Activated naive CD4-positive, alpha-beta T cell treated with anti-CD3 and anti-CD28 coated beads, Interleukin-2, amount 10 ng/mL, durations not matched to agents 7 days and 5 days (primary cell): ENCODE data around the gene FAM32A.

ENCODE experiments used
- CTCF ChIA-PET: fragments of 350-600 bp; sonication (Branson Sonifier 250); formaldehyde crosslinking; loops from one replicate; lab custom pipeline; 2021; ENCODE audit warnings: antibody characterized with exemption; lab: Charles Lee
- DNase-seq: peaks from one replicate; pipeline ENCODE4 v3.0.0-alpha.2; 2020
- H3K27ac Mint-ChIP-seq: one replicate; pipeline ENCODE4 v1.8.0; 2021; ENCODE audit warnings: mild to moderate bottlenecking, moderate library complexity, mixed read lengths
- H3K27me3 Mint-ChIP-seq: one replicate; pipeline ENCODE4 v1.8.0; 2021; ENCODE audit warnings: mild to moderate bottlenecking, mixed read lengths
- H3K36me3 Mint-ChIP-seq: one replicate; pipeline ENCODE4 v1.8.0; 2021; ENCODE audit warnings: mixed read lengths
- H3K4me1 Mint-ChIP-seq: one replicate; pipeline ENCODE4 v1.8.0; 2021; ENCODE audit warnings: mixed read lengths
- H3K4me3 Mint-ChIP-seq: one replicate; pipeline ENCODE4 v1.8.0; 2021; ENCODE audit warnings: mild to moderate bottlenecking, moderate library complexity, mixed read lengths
- H3K9me3 Mint-ChIP-seq: one replicate; pipeline ENCODE4 v1.8.0; 2021; ENCODE audit warnings: mixed read lengths

FAM32A gene

GRCh38 chr19:16227837-16228636 is 42.8 kb downstream of the FAM32A start:
- H3K27me3 Mint-ChIP-seq = no peaks in the 10 kb centered on the region
- DNase-seq = no peak
- CTCF ChIA-PET = no interaction called here
- no peak overlapping the region for H3K4me3 Mint-ChIP-seq
- no peak overlapping the region for H3K27ac Mint-ChIP-seq
- no peaks in the 10 kb centered on the region for H3K9me3 Mint-ChIP-seq
- no peaks in the 10 kb centered on the region for H3K4me1 Mint-ChIP-seq
- peaks cover 45% of the 10 kb centered on the region for H3K36me3 Mint-ChIP-seq

- Mint-ChIP-seq H3K27ac (no peak overlapping the region), H3K36me3 (peaks cover 41% of the 10 kb centered on the region), H3K4me3 (no peak overlapping the region), H3K9me3 (no peaks in the 10 kb centered on the region), H3K27me3 (no peaks in the 10 kb centered on the region), H3K4me1 (no peaks in the 10 kb centered on the region)
- CTCF ChIA-PET = no interaction called here
- DNase-seq = no peak
Measured at GRCh38 chr19:16228637-16229321, 43.6 kb downstream of the FAM32A start.

- Mint-ChIP-seq H3K27ac (no peak overlapping the region), H3K4me1 (no peaks in the 10 kb centered on the region), H3K36me3 (peaks cover 39% of the 10 kb centered on the region), H3K27me3 (no peaks in the 10 kb centered on the region), H3K9me3 (no peaks in the 10 kb centered on the region), H3K4me3 (no peak overlapping the region)
- no peak for DNase-seq
- CTCF ChIA-PET = no interaction called here
Measured at GRCh38 chr19:16229322-16229641, 44.1 kb downstream of the FAM32A start.

GRCh38 chr19:16232127-16232526 is 46.9 kb downstream of the FAM32A start:
- Mint-ChIP-seq H3K27me3 (no peaks in the 10 kb centered on the region), H3K27ac (peak overlapping the region; percentile 76), H3K36me3 (peaks cover 58% of the 10 kb centered on the region), H3K4me1 (peaks cover 16% of the 10 kb centered on the region), H3K4me3 (no peak overlapping the region), H3K9me3 (peaks cover 4% of the 10 kb centered on the region)
- no peak for DNase-seq
- CTCF ChIA-PET = no interaction called here

GRCh38 chr19:16232568-16232967 is 47.4 kb downstream of the FAM32A start:
- H3K36me3 Mint-ChIP-seq = peaks cover 58% of the 10 kb centered on the region
- CTCF ChIA-PET = no interaction called here

GRCh38 chr19:16233081-16233776 is 48.0 kb downstream of the FAM32A start:
- peaks cover 19% of the 10 kb centered on the region for H3K4me1 Mint-ChIP-seq
- DNase-seq = no peak
- peaks cover 60% of the 10 kb centered on the region for H3K36me3 Mint-ChIP-seq
- CTCF ChIA-PET = no interaction called here
- no peak overlapping the region for H3K27ac Mint-ChIP-seq
- no peak overlapping the region for H3K4me3 Mint-ChIP-seq
- H3K9me3 Mint-ChIP-seq = peaks cover 4% of the 10 kb centered on the region
- H3K27me3 Mint-ChIP-seq = no peaks in the 10 kb centered on the region

More at GRCh38 chr19:16232568-16232967, 47.4 kb downstream of the FAM32A start:
- H3K27me3 Mint-ChIP-seq = no peaks in the 10 kb centered on the region
- no peak for DNase-seq
- peak overlapping the region; percentile 46 for H3K27ac Mint-ChIP-seq
- peaks cover 4% of the 10 kb centered on the region for H3K9me3 Mint-ChIP-seq
- no peak overlapping the region for H3K4me3 Mint-ChIP-seq
- peaks cover 16% of the 10 kb centered on the region for H3K4me1 Mint-ChIP-seq

- H3K9me3 Mint-ChIP-seq = peaks cover 4% of the 10 kb centered on the region
- no peak overlapping the region for H3K4me3 Mint-ChIP-seq
- CTCF ChIA-PET = no interaction called here
- no peak overlapping the region for H3K27ac Mint-ChIP-seq
- peaks cover 26% of the 10 kb centered on the region for H3K4me1 Mint-ChIP-seq
- peaks cover 60% of the 10 kb centered on the region for H3K36me3 Mint-ChIP-seq
- DNase-seq = no peak
- no peaks in the 10 kb centered on the region for H3K27me3 Mint-ChIP-seq
Measured at GRCh38 chr19:16233836-16234551, 48.8 kb downstream of the FAM32A start.

- no peaks in the 10 kb centered on the region for H3K27me3 Mint-ChIP-seq
- no peak for DNase-seq
- H3K27ac Mint-ChIP-seq = peak overlapping the region; percentile 51
- peaks cover 26% of the 10 kb centered on the region for H3K4me1 Mint-ChIP-seq
- no peak overlapping the region for H3K4me3 Mint-ChIP-seq
- CTCF ChIA-PET = no interaction called here
- peaks cover 4% of the 10 kb centered on the region for H3K9me3 Mint-ChIP-seq
- peaks cover 57% of the 10 kb centered on the region for H3K36me3 Mint-ChIP-seq
Measured at GRCh38 chr19:16234552-16235445, 49.6 kb downstream of the FAM32A start.

GRCh38 chr19:16235811-16236652 is 50.8 kb downstream of the FAM32A start:
- Mint-ChIP-seq H3K4me3 (no peak overlapping the region), H3K9me3 (peaks cover 4% of the 10 kb centered on the region), H3K27me3 (no peaks in the 10 kb centered on the region), H3K27ac (peak overlapping the region; percentile 72), H3K4me1 (peaks cover 26% of the 10 kb centered on the region), H3K36me3 (peaks cover 50% of the 10 kb centered on the region)
- CTCF ChIA-PET = no interaction called here
- DNase-seq = no peak
